Stromal cell of bone marrow (primary cell): ENCODE results near the gene STXBP6.
"Not testable (repeated sequence)": the region's sequence is repeated elsewhere in the genome, so short reads cannot be mapped to it uniquely, and the experiment has no call there.

Experiments used
- DNase-seq: peaks from one replicate; pipeline ENCODE4 v3.0.0-alpha.2; 2012; ENCODE audit warnings: low read depth

STXBP6 gene

DNA sequence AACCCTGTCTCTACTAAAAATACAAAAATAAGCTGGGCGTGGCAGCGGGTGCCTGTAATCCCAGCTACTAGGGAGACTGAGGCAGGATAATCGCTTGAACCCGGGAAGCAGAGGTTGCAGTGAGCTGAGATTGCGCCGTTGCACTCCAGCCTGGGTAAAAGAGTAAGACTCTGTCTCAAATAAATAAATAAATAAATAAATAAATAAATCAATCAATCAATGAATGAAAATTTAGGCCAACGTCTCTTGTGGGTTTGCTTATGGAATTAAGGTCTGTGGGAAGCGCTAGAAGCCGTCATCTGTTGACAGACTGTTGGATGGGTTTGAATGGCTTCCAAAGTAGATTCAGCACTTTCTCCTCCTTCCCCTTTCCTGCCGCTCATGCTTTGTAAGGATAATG, 246.5 kb downstream of the STXBP6 start:
- not testable (repeated sequence) for DNase-seq

- DNase-seq: no peak
Measured at GRCh38 chr14:24802236-24802635, 247.7 kb downstream of the STXBP6 start.

DNA sequence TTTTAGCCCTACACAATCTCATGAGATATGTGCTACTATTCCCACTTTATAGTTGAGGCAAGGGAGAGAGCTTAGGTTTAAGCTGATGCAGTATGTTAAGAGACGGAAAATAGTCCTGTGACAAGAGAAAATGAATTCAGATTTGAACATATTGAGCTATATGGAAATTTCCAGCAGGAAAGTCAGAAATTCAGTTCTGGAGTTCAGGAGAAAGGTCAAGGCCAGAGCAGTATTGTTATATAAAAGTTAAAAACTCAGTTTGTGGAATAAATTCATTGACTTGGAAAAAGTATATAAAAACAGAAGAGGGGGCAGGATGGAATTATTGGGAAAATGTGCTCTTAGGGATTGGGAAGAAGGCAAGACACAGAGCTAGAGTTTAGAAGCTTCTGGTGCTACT, 248.9 kb downstream of the STXBP6 start:
- DNase-seq: no peak

DNA sequence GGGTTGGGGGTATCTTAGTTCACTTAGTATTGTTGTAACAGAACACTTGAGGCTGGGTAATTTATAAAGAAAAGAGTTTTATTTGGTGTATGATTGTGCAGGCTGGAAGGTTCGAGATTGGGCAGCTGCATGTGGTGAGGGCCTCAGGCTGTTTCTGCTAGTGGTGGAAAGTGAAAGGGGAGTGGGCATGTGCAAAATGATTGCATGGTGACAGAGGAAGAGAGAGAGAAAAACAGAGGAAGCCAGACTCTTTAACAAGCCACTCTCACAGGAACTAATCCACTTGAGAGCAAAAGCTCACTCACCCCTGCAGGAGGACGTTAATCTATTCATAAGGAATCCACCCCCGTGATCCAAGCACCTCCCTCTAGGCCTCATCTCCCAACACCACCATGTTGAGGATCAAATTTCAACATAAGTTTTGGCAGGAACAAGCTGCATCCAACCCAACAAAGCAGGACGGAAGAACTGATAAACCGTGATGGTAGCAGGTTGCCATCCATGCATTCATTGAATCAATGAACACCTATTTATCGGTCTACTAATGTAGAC, 251.0 kb downstream of the STXBP6 start:
- no peak for DNase-seq

DNA sequence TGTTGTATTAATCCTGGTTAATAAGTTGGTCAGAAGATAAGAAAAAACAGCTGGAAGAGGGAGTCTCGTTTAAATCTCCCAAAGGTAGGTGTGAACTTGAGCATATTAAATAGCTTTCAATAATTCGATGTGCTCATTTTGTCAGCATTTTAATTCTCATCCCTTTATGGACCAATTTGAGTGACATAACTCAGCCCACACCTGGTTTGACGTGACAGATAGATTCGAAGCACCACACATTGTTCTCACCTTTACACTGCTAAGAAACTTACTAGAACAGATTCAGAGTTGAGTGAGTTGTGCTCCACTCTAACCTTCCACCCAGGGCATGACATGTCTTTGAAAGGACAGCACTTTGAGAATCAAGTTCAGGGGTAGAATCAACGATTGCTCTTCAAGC, 254.5 kb downstream of the STXBP6 start:
- DNase-seq: no peak

GRCh38 chr14:24794644-24795305, 255.2 kb downstream of the STXBP6 start:
- no peak for DNase-seq

GRCh38 chr14:24790196-24790595, 259.8 kb downstream of the STXBP6 start:
- no peak for DNase-seq

GRCh38 chr14:24789378-24789884, 260.5 kb downstream of the STXBP6 start:
- no peak for DNase-seq

DNA sequence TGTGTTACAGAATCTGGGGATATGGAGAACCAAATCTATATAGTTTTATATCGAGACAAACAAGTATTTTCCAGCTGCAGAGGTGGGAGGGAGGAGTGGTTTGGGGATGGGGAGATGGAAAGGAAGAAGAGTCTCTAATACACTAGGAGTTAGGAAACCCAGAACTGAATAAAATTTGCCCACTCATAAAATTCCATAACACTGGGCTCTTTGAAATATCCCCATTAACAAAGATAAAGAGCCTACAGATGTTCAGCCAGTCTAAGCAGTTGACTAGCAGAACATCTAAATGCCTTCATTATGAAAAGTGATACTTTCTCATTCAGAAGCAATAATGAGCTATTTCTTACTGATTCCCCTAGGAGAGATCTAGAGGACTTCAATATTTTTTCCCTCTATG, 264.2 kb downstream of the STXBP6 start:
- no peak for DNase-seq

GRCh38 chr14:24784981-24785380, 265.0 kb downstream of the STXBP6 start:
- no peak for DNase-seq

- DNase-seq: no peak
Measured at GRCh38 chr14:24783791-24784190, 266.2 kb downstream of the STXBP6 start.

- no peak for DNase-seq
Measured at GRCh38 chr14:24780281-24780680, 269.7 kb downstream of the STXBP6 start.

DNA sequence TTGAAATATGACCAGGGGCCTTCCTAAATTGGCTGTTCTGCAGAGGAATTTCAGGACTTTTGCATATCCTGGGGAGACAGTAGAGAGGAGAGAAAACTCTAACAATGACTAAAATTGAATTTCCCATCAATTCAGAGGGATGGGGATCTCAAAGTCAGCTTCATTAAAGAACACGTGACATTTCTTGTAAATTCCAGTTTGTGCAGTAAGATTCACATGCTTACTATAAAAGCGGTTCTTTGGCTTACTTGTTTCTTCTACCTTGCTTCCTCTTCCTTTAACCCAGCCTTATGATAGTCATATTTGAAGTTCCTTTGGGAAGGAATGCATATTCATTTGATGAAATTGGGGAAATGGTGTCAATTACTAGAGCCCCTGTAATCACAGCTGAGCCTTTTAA, 272.3 kb downstream of the STXBP6 start:
- DNase-seq: no peak

DNA sequence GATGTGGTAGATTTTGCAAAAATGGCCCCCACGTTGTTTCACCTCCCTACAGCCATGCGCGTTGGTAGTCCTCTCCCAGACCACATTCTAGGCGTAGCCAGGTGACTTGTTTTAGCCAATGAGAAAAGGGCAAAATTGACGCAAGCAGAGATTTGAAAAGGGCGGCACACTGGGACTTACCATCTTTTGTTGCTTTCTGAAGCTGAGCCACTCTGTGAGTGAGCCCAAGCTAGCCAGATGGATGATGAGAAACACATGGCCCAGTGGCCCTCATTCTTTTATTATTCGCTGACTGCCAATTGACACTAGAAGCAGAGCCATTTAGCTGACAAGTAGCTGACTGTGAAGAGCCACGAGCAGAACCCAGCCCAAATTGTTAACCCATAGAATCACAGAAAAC, 274.0 kb downstream of the STXBP6 start:
- no peak for DNase-seq

GRCh38 chr14:24774187-24774915, 275.6 kb downstream of the STXBP6 start:
- DNase-seq: no peak

DNA sequence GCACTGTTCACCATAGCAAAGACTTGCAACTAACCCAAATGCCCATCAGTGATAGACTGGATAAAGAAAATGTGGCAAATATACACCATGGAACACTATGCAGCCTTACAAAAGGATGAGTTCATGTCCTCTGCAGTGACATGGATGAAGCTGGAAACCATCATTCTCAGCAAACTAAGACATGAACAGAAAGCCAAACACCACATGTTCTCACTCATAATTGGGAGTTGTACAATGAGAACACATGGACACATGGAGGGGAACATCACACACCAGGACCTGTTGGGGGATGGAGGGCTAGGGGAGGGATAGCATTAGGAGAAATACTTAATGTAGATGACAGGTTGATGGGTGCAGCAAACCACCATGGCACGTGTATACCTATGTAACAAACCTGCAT, 276.4 kb downstream of the STXBP6 start:
- DNase-seq: not testable (repeated sequence)

GRCh38 chr14:24766434-24766833, 283.5 kb downstream of the STXBP6 start:
- DNase-seq: no peak

- DNase-seq: no peak
Measured at GRCh38 chr14:24761141-24761540, 288.8 kb downstream of the STXBP6 start.
